Transverse colon (tissue), 4 donors: ENCODE data around the gene DLG2.

Experiments used
- CTCF ChIP-seq, 5 experiments: fragments of 200-600 bp in 3 of 5; fragments of 450-650 bp in 2 of 5; sonication (generic) in 3 of 5; IDR thresholded peaks; 1 replicate in 2 of 5; 2 replicates in 3 of 5; pipeline ENCODE4 v1.5.1; 2016 to 2017; ENCODE audit warnings: antibody characterized with exemption in 5 of 5, inconsistent platforms in 3 of 5, mild to moderate bottlenecking in 2 of 5, moderate library complexity in 1 of 5
- POLR2AphosphoS5 ChIP-seq, 3 donors: sonication (generic); formaldehyde crosslinking; IDR thresholded peaks; one replicate each; pipeline ENCODE4 v1.6.1; 2016; ENCODE audit warnings: antibody characterized with exemption in 3 of 3

- TF ChIP-seq CTCF (IDR thresholded peaks at IDR 0.05) (no peak), POLR2AphosphoS5 (IDR thresholded peaks at IDR 0.05) (no peak)
These were observed 1786.8 kb downstream of the DLG2 start for GRCh38 chr11:83840326-83840725.
